DMS 273 treated with DMSO at 0.1 percent for 48 hours (cell line): ENCODE measurements around the gene PITPNC1.

Experiments
- DNase-seq: peaks from one replicate; lab custom pipeline; 2025; lab: John Stamatoyannopoulos, UW

Gene PITPNC1

DNA sequence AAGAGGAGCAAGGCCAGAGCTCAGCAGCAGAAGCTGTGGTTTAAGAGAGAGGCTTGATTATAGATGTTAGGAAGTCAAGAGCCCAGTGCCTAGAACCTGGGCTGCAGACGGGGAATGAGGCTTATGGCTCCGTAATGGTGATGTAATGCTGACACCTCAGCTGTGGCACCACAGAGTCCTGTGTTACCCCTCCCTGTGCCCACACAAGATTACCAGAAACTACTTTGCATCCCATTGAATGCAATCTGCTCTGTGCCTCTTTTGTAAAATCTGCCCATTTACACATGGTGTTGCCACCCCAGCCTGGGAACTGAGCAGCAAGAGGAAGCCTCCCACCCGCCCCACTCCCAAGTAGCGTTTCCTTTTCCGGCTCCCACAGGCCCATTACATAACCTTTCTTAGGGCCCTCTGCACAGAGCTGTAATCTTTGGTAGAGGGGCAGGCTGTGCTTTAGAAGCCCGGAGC lies 57.0 kb downstream of the PITPNC1 start:
- DNase-seq, result no peak

DNA sequence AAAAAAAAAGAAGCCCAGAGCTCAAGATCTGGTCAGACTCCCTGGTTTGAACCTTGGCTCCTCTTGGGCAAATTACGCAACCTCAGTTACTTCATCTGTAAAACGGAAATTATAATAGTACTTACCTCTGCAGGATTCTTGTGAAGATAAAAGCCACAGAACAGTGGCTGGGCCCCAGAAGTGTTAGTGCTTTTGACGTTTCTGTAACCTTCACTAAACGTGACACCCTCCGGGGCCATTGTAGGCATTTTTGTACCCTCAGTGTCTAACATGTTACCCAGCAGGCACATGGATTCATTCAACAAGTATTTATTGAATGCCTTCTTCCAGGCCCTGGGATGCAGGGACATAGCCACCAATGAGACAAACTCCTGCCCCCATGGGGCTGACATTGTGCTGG lies 58.0 kb downstream of the PITPNC1 start:
- no peak for DNase-seq

DNA sequence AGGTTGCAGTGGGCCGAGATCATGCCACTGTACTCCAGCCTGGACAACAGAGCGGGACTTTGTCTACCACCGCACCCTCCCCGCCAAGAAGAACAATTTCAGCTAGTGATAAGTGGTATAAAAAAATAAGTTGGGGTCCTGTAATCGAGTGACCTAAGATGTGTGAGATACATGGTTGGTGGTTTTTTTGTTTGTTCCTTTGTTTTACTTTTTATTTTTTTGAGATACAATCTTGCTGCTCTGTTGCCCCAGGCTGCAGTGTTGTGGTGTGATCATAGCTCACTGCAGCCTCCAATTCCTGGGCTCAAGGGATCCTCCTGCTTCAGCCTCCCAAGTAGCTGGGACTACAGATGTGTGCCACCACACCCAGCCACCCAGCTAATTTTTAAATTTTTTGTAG lies 58.7 kb downstream of the PITPNC1 start:
- DNase-seq, result no peak

DNA sequence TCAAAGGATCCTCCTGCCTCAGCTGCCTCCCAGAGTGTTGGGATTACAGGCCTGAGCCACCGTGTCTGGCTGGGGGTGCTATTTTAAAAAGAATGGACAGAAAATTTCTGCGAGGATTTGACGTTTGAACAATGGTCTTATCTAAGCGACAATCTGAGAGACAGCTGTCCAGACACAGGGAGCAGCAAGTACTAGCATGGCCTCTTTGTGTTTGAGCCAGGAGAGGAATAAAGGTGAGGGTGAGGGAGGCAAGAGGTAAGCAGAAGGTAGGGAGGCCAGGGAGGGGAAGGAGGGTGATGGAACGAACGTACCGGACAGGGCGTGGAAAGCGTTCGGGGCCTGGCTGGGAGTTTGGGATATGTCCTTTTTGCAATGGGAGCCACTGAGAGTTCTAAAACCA lies 59.2 kb downstream of the PITPNC1 start:
- no peak for DNase-seq

DNA sequence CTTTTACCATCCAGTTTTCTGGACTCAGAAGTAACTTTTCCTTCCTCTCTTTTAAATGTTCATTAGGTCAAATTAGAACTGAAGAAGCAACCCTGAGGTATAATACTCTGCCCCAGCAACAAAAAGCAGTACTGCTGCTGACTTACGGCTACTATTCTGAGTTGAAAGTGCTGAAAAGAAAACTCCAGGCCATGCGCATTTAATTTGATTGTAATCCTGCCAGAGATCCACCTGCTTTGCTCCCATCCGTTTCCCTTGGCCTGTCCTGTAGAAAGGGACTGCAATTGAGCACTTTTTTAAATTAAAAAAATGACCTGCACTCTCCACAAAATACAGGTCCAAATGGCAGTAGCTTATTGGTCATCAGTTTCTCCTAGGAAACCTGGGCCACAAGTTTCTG lies 61.6 kb downstream of the PITPNC1 start:
- DNase-seq, result no peak

DNA sequence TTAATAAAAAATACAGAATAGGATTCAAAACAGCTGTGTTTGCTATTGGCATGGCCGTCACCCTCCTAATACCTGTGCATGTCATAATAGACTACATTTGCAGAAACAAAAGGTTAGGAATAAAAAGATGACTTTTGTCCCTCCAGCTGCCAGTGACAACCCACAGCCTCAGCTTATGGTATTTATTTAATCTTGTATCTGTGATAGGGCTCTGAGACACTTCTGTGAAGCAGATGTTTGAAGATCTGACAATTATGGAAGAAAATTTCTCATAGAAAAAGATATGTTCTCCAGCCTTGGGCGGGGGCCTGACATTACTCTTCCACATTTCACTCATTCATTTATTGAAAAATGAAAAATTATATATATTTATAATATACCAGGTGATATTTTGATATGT lies 62.2 kb downstream of the PITPNC1 start:
- no peak for DNase-seq

DNA sequence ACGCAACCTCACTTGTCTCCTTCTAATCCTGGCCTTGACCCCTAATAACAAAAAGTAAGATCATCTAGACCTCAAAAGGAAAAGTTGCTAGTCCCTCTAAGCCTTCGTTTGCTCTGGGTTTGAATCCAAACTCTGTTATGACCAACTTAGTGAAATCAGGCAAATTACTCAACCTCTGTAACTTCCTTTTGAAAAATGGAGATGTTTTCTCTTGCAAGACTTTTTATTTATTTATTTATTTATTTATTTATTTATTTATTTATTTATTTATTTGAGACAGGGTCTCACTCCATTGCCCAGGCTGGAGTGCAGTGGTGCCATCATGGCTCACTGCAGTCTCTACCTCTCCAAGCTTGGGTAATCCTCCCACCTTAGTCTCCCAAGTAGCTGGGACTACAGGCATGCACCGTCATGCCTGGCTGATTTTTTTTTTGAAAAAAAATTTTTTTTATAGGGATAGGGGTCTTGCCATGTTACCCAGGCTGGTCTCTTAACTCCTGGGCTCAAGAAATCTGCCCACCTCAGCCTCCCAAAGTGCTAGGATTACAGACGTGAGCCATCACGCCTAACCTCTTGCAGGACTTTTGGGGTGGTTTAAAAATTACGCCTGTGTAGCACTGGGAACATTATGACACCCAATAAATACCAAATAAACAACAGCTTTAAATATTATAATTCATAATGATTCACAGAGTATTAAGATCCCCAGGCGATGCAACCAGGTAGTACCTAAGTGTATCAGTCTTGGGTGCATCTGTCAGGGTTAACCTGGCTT lies 63.4 kb downstream of the PITPNC1 start:
- DNase-seq, result no peak

DNA sequence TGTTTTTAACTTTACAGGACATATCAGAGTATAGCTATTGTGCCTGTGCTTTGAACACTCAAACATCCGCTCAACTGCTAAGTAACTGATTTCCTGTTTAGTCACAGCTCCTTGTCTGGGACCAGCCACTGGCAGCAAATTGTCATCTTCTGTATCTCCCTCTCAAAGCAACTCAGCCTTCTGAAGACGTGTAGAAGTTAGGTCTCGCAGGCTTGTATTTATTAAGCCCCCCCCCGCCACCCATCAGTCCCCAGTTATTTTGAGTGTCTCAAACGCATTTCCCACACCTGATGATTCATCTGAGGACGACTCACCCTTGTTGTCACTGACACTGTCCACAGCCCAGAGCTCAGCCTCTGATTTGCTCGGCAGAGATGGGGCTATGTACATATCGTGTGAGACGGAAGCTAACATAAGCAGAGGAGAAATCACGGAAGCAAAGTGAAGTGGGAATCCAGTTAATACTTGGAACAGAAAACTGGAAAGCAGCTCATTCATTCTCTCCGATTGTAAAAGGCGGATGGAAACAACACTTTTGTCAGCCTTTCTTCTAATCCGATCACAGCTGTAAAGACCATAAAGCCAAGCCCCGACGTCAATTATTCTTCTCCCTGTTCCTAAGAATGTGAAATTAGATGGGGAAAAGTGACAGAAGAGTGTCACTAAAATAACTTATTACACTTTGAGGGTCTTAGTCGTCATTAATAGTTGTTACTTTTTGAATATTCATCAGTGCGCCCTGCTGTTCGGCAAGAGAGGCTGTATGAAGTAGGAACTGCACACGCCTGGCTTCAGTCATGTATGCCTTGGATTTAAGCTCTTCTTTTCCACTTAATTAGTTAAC lies 64.2 kb downstream of the PITPNC1 start:
- DNase-seq, result no peak

DNA sequence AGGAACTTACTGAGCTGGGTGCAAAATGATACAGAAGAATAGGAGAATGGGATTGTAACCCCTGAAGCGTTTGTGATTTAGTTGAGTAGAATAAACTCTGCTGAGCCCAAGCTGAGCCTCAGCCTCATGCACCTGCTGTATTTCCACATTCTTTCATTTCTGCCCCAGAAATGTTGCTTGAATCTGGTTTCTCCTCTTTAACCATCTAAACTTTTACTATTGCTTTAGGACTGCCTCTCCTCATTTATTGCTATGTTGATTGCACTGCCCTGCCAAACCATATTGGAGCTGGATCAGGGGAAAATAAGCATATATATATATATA lies 64.8 kb downstream of the PITPNC1 start:
- no peak for DNase-seq

DNA sequence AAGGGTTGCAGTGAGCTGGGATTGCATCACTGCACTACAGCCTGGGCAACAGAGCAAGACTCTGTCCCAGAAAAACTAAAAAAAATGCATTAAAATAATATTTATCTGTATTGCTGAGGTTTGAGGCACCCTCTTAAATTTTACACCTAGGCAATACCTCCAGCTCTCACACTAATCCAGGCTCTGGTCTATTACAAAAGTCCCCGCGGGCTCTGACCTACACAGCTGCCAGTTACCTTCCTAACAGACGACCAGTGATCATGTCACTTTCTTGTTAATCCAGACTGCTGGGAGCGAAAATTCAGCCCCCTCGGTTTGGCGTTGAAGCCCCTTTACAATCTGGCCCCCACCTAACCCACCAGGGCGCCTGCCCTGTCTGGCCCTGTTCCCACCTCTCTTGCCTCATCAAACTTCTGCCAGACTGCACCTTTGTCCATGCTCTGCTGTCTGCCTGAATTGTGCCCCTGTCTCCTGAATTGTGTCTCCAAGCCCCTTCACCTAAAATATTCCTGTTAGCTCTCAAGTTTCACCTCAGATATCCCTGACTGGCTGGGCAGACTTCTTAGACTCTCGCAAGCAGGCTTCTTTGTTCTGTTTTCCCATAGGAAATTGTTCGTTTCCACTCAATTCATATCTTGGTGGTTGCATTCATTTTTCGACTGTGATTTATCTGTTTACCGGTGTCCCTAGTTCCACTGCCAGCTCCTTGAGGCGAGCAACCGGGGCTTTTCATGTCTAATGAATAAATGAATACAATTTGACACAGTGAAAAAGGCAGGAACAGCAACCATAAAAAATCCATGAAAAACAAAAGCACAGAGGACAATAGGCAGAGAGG lies 65.9 kb downstream of the PITPNC1 start:
- DNase-seq, result no peak

DNA sequence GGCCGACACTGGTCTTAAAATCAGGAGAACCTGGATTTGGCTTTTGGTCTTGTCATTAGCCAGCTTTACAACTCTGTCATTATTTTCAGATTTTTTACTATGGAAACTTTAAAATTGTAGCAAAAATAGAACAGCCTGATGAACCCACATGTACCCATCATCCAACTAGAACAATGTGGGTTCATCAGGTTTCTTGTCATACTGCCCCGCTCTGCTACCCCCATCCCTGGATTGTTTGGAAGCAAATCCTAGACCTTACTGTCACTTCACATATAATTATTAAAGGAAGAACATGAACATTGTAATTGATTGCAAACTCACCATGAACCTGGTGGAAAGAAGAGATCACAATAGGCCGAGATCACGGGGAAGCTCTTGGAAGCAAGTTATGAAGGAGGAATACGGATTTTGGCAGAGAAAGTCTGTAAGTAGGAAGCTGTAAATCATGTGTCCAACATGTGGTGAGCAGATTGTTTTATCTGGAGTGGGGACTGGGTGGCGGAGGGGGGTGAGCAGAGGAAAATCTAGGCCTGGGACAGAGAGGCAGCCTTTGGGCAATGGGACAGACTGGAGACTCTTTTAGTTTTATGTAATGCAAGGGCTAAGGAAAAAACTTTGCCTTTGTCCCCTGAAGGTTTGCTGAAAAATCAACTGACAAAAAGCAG lies 67.0 kb downstream of the PITPNC1 start:
- no peak for DNase-seq

DNA sequence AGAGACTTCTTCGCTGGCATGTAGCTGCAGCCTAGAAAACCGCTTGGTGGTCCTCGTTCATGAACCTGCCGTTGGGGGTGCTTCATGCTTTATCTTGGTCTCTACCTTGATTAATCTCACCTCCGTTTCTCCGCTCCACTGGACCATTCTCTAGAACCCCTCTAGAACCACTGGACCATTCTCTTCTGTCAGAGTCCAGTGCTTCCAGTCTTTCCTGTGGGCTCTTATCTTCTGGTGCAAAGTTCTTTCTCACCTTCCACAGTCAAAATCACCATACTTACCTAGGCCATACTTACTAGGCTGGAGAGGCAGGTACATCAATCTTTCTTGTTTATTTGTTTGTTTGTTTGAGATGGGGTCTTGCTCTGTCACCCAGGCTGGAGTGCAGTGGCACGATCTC lies 71.4 kb downstream of the PITPNC1 start:
- no peak for DNase-seq

DNA sequence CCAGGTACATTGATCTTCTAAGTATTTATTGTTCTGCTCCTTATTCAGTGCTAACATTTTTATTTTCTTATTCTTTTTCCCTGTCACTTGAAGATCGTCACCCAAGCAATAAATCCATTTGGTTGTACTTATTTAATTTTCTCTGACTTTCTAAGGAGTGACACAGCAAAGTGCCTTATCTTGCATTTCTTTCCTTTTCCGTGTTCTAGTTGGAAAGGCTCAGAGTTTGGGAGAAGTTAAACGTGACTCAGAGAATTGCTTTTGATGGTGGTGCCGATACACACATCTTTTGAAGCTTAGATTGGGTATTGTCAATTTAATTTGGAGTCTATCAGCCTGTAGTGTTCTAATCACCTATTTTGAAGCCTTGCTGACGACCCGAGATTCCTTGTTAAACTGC lies 72.0 kb downstream of the PITPNC1 start:
- no peak for DNase-seq

DNA sequence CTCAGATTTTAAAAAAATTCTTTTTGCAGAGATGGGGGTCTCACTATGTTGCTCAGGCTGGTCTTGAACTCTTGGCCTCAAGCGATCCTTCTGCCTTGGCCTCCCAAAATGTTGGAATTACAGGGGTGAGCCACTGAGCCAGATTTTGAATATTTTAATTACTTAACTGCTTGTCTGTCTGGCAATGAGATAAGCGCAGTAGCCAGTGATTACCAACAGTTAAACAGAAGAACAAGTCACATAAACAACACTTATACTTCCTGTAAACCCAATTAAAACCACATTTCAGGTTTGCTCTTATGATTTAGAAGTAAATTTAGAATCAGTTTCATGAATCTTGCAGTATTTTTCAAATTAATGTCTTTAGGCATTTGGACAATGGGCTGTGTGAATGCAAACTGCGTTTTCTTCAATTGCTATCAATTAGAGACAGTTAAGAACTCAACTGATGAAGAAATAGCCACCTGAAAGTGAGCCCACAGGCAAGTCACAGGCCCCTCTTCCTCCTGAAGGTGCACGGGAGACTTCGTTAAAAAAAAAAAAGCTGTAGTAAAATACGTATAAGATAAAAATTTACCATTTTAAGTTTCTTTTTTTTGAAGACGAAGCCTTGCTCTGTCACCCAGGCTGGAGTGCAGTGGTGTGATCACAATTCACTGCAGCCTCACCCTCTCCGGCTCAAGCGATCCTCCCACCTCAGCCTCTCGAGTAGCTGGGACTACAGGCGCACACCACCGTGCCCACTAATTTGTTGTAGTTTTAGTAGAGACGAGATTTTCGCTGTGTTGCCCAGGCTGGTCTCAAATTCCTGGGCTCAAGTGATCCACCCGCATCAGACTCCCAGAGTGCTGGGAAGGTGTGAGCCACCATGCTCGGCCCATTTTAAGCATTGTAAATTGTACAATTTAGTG lies 73.0 kb downstream of the PITPNC1 start:
- DNase-seq, result no peak

DNA sequence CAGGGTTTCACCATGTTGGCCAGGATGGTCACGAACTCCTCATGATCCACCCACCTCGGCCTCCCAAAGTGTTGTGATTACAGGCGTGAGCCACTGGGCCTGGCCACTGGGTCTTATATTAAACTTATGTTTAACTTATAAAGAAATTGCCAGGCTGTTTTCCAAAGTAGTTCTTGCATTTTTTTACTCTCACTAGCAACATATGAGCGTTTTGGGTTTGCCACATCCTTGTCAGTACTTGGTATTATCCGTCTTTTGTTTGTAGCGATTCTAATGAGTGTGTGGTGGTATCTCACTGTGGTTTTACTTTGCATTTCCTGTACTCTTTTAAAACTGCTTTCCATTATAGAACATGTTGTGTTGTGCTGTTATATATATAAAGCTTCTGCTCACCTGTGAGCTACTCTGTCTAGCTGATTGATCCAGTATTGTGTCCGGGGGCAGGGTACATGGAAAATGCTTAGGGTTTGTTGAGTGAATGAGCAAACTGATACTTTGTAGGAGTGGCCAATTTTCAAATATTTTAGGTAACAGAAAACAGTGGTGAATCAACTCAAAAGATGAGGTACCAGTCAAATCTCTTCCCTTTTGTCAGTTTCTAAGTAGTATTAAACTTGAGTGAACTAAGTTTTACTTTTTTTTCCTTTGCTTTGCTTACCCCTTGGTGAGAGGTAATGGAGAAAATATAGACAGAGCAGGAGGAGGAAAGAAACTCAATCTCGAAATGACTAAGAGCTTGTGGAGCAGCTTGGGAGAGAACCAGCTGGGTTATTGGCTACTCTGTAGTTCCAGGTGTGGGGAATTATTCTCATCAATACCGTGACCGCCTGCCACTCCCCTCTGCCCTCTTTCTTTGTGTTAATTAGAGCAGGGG lies 75.8 kb downstream of the PITPNC1 start:
- no peak for DNase-seq

DNA sequence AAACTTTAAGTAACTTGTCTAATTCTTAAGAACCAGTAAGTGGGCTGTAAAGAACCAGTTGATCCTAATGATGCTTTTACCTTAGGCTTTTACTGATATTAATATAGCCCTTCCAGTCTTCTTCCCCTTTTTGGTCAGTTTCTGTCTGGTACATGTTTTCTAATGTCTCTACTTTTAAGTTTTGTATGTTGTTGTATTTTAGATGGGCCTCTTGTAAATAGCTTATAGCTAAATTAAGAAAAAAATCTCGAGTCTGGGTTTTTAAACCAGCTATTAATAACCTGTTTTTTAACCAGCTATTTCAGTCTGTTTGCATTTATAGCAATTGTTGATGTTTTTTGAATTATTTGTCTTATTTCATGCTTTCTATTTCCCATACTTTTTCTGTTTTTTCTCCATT lies 79.0 kb downstream of the PITPNC1 start:
- DNase-seq, result no peak

DNA sequence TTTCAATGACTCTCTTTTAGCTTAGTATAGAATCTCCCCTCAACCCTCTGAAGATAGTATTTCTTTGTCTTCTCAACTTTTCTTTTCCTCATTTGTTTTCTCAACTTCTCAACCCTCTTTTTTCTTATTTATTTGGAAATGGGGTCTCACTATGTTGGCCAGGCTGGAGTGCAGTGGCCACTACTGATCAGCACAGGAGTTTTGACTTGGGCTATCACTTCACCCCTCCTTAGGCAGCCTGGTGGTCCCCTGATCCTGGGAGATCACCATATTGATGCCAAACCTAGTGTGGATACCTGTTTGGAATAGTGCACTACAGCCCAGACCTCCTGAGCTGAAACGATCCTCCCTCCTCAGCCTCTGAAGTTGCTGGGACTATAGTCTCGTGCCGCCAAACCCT lies 79.8 kb downstream of the PITPNC1 start:
- DNase-seq, result no peak

DNA sequence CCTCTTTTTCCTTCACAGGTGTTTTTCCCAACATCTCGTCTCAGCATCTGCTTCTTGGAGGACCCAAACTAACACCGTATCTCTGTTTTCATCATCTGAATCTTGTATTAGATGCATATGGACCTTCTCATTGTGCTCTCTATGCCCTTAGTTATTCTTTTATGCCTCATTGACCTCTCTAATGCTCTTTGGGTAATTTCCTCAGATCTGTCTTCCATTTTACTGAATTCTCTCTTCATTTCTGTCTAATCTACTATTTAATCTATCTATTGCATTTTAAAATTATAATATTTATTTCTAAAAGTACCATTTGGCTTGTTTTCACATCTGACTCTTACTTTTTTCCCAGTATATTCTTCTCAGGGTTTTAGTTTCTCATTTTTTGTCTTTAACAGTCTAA lies 81.1 kb downstream of the PITPNC1 start:
- no peak for DNase-seq

DNA sequence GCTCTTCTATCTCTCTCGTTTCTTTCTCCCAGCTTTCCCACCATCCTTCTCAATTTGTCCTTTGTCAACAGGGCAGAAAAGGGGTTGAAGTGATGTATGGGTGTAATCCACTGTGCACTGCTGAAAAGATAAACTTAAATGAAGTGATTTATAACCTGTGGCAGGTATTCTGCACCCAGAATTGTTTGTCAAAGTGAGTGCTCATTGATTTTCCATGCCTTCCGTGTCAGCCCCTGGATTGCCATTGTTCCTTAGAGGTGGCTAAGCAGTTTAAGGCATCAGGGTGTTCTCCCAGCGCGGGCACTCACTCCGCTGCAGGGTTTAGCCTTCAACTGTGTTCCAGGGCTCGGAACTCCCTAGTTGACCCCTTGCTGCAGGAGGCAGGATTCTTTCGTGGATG lies 82.9 kb downstream of the PITPNC1 start:
- no peak for DNase-seq

DNA sequence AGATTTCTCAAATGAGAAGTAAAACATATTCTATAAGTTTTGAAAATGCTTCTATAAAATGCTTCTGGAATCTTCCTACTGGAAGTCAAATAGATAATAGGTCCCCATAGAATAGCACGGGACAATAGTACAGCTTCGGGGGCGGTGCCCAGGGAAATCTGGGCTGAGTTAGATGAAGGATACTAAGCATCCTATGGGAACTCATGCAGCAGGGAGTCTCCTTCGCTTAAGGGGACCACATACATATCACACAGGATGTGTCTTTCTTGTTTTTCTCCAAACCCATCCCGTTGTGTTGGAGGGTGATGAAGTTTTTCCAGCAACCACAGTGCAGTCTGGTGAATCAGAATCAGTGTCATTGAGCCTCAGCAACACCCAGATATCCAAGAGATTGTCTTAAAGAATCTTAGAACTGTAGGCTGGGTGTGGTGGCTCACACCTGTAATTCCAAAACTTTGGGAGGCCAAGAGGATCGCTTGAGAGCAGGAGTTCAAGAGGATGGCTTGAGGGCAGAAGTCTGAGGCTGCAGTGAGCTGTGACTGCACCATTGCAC lies 84.2 kb downstream of the PITPNC1 start:
- no peak for DNase-seq
